Activated effector memory CD4-positive, alpha-beta T cell treated with Interleukin-2 at 50 U/mL for 16 hours (primary cell): ENCODE results near the gene NRP2.

Source experiments
- DNase-seq: peaks from one replicate; pipeline ENCODE4 v3.0.0-alpha.2; 2020

NRP2 gene

GRCh38 chr2:205815673-205816072 is 133.4 kb downstream of the NRP2 start:
- DNase-seq = no peak

- DNase-seq = no peak
These were observed 134.0 kb downstream of the NRP2 start for GRCh38 chr2:205816268-205816667.

GRCh38 chr2:205822579-205822978 is 140.3 kb downstream of the NRP2 start:
- DNase-seq = no peak

- DNase-seq = no peak
These were observed 145.6 kb downstream of the NRP2 start for GRCh38 chr2:205827809-205828365.

- DNase-seq = no peak
These were observed 151.6 kb downstream of the NRP2 start for GRCh38 chr2:205833864-205834263.

GRCh38 chr2:205834796-205835195 is 152.5 kb downstream of the NRP2 start:
- DNase-seq = no peak

- no peak for DNase-seq
These were observed 153.0 kb downstream of the NRP2 start for GRCh38 chr2:205835251-205835791.

- no peak for DNase-seq
These were observed 153.6 kb downstream of the NRP2 start for GRCh38 chr2:205835923-205836322.

- DNase-seq = no peak
These were observed 154.3 kb downstream of the NRP2 start for GRCh38 chr2:205836477-205837221.

- no peak for DNase-seq
These were observed 155.4 kb downstream of the NRP2 start for GRCh38 chr2:205837663-205838062.

GRCh38 chr2:205845446-205845845 is 163.1 kb downstream of the NRP2 start:
- DNase-seq = no peak
